Fibroblast of skin of back (primary cell): ENCODE results near the gene VRK1.

ENCODE experiments used
- DNase-seq: peaks from one replicate; pipeline ENCODE4 v3.0.0-alpha.2; 2013

The VRK1 gene

GRCh38 chr14:96925422-96925821, 128.2 kb downstream of the VRK1 start:
- DNase-seq, result no peak

GRCh38 chr14:96926001-96926400, 128.8 kb downstream of the VRK1 start:
- DNase-seq, result no peak

- no peak for DNase-seq
Observed at GRCh38 chr14:96928779-96929380, 131.7 kb downstream of the VRK1 start.

- no peak for DNase-seq
Observed at GRCh38 chr14:96929950-96930349, 132.8 kb downstream of the VRK1 start.

- no peak for DNase-seq
Observed at GRCh38 chr14:96930526-96930925, 133.3 kb downstream of the VRK1 start.
